GM23248 (cell line): ENCODE results near the gene C2orf68.

Experiments used
- EZH2 ChIP-seq: fragments of 200-600 bp; sonication (generic); IDR thresholded peaks from 2 replicates; pipeline ENCODE4 v1.6.1; 2018; ENCODE audit warnings: antibody characterized with exemption, mild to moderate bottlenecking; ENCODE audit not compliant: insufficient read depth, poor library complexity, severe bottlenecking
- EZH2phosphoT487 ChIP-seq: fragments of 200-600 bp; sonication (generic); IDR thresholded peaks from 2 replicates; pipeline ENCODE4 v1.6.1; 2018; ENCODE audit warnings: antibody characterized with exemption, moderate library complexity, mild to moderate bottlenecking, low read depth; ENCODE audit not compliant: insufficient read depth

DNA sequence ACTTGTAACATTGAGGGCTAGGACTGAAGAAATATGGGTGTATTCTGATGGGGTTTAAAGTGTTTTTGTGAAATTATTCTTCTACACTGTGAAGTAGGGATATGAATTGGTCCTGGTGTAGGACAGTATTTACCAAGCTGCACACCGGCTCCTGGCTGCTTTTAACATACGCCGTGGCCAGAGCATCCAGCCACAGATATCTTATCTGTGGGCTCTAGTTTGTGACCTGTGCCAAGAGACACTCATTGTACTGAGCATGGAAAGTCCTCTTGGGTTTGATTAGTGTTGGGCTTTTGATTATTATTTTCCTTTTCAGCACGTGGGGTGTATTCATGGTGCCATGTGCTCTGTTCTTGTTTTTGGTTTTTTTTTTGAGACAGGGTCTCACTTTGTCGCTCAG, 12.1 kb upstream of the C2orf68 start:
- TF ChIP-seq EZH2 (no peak), EZH2phosphoT487 (no peak)
